HG02610 (cell line): Measurements from ENCODE around the gene EPOP.
A peak's percentile ranks its signal among the peaks of the same experiment; 100 is the strongest.

Experiments used
- ATAC-seq: cut with Tn5 transposase; IDR thresholded peaks from one replicate; pipeline ENCODE4 v1.9.1; 2021; ENCODE audit warnings: mild to moderate bottlenecking, moderate library complexity; ENCODE audit not compliant: unreplicated experiment

EPOP gene

GRCh38 chr17:38705803-38706504 lies 31.2 kb upstream of the EPOP start:
- ATAC-seq: no peak

GRCh38 chr17:38705523-38705802 lies 30.7 kb upstream of the EPOP start:
- ATAC-seq: no peak

- ATAC-seq: no peak
Measured at GRCh38 chr17:38704606-38705522, 30.1 kb upstream of the EPOP start, which contains the start of gene MLLT6. MLLT6 (plus strand) TSS chr17:38705273; CDS start chr17:38705633, 360 bp downstream.

GRCh38 chr17:38703742-38704605 lies 29.2 kb upstream of the EPOP start:
- ATAC-seq: no peak

GRCh38 chr17:38702916-38703741 lies 28.4 kb upstream of the EPOP start:
- no peak for ATAC-seq

- peak; percentile 17 for ATAC-seq
Measured at GRCh38 chr17:38702166-38702915, 27.6 kb upstream of the EPOP start.

- peak; percentile 33 for ATAC-seq
Measured at GRCh38 chr17:38701504-38702165, 26.9 kb upstream of the EPOP start.

GRCh38 chr17:38698760-38699159 lies 24.0 kb upstream of the EPOP start:
- no peak for ATAC-seq

GRCh38 chr17:38697061-38697820 lies 22.5 kb upstream of the EPOP start:
- no peak for ATAC-seq

- ATAC-seq: no peak
Measured at GRCh38 chr17:38693700-38694329, 19.1 kb upstream of the EPOP start.

GRCh38 chr17:38691154-38691553 lies 16.4 kb upstream of the EPOP start:
- ATAC-seq: no peak

- no peak for ATAC-seq
Measured at GRCh38 chr17:38690386-38690785, 15.6 kb upstream of the EPOP start.

- ATAC-seq: no peak
Measured at GRCh38 chr17:38687286-38687685, 12.5 kb upstream of the EPOP start.

- ATAC-seq: no peak
Measured at GRCh38 chr17:38685491-38685890, 10.7 kb upstream of the EPOP start.

GRCh38 chr17:38681096-38681495 lies 6.3 kb upstream of the EPOP start:
- no peak for ATAC-seq

- no peak for ATAC-seq
Measured at GRCh38 chr17:38677819-38678218, 3.1 kb upstream of the EPOP start.

- ATAC-seq: peak; percentile 37
Measured at GRCh38 chr17:38676706-38677504, 2.1 kb upstream of the EPOP start.
